Smooth muscle cell (in vitro differentiated cells): Measurements from ENCODE around the gene BCL2L13. TPM values are rescaled to one million over a fixed set of nuclear protein-coding genes. Genes with fewer than 3 reads are reported as not detected.
"Not testable (repeated sequence)": the region's sequence is repeated elsewhere in the genome, so short reads cannot be mapped to it uniquely, and the experiment has no call there.

Experiments used
- DNase-seq: peaks from one replicate; lab custom pipeline; 2025; ENCODE audit not compliant: unreplicated experiment; lab: John Stamatoyannopoulos, UW
- H2AFZ ChIP-seq: fragments of 200-600 bp; sonication (generic); 2 replicates; pipeline ENCODE4 v1.6.0; 2016; ENCODE audit warnings: antibody characterized with exemption, low read depth, mild to moderate bottlenecking
- H3F3A ChIP-seq: fragments of 200-600 bp; sonication (generic); 2 replicates; pipeline ENCODE4 v1.6.0; 2017; ENCODE audit warnings: antibody characterized with exemption, low read depth
- H3K27ac ChIP-seq: fragments of 200-600 bp; sonication (generic); 2 replicates; pipeline ENCODE4 v1.5.1; 2016; ENCODE audit warnings: low read depth, mild to moderate bottlenecking
- H3K27me3 ChIP-seq: fragments of 200-600 bp; sonication (generic); 2 replicates; pipeline ENCODE4 v1.6.1; 2016; ENCODE audit warnings: low read depth, mild to moderate bottlenecking
- H3K36me3 ChIP-seq: fragments of 200-600 bp; sonication (generic); 2 replicates; pipeline ENCODE4 v1.5.1; 2016; ENCODE audit warnings: low read depth
- H3K4me1 ChIP-seq: fragments of 200-600 bp; sonication (generic); 2 replicates; pipeline ENCODE4 v1.5.1; 2016; ENCODE audit warnings: low read depth
- H3K4me2 ChIP-seq: fragments of 200-600 bp; sonication (generic); 2 replicates; pipeline ENCODE4 v1.6.0; 2016; ENCODE audit warnings: mild to moderate bottlenecking
- H3K4me3 ChIP-seq: fragments of 200-600 bp; sonication (generic); 2 replicates; pipeline ENCODE4 v1.5.1; 2016; ENCODE audit warnings: mild to moderate bottlenecking
- H3K79me2 ChIP-seq: fragments of 200-600 bp; sonication (generic); 2 replicates; pipeline ENCODE4 v1.6.0; 2016; ENCODE audit warnings: low read depth, mild to moderate bottlenecking
- H3K9ac ChIP-seq: fragments of 200-600 bp; sonication (generic); 2 replicates; pipeline ENCODE4 v1.6.0; 2016; ENCODE audit warnings: low read depth
- H3K9me3 ChIP-seq: fragments of 200-600 bp; sonication (generic); replicated peaks from 2 replicates; pipeline ENCODE4 v1.5.1; 2016; ENCODE audit warnings: low read depth
- H4K20me1 ChIP-seq: fragments of 200-600 bp; sonication (generic); 2 replicates; pipeline ENCODE4 v1.6.0; 2016; ENCODE audit warnings: low read depth
- WGBS: methylation state at CpG from one replicate; pipeline ENCODE4 v1.1.7; 2016; ENCODE audit warnings: low lambda C conversion rate; 5-methylcytosine and 5-hydroxymethylcytosine counted together
- polyA plus RNA-seq: library from polyadenylated mRNA; unstranded; fragments of >200 nt; fragmentation: Nextera tagmentation; extraction: Ambion mirVana; gene quantifications from 2 replicates; pipeline ENCODE4 v1.2.1, GENCODE V29; 2016
- total RNA-seq: library from RNA; depleted of rRNA; stranded (reverse); fragments of >200 nt; gene quantifications from 2 replicates; pipeline ENCODE4 v1.2.3, GENCODE V29; 2014
- TF ChIP-seq, protein P1 (sequence below): fragments of 200-600 bp; sonication (generic); IDR thresholded peaks from 2 replicates; pipeline ENCODE4 v1.5.1; 2017; ENCODE audit warnings: borderline replicate concordance, mild to moderate bottlenecking, antibody characterized with exemption; ENCODE audit not compliant: insufficient read depth, poor library complexity, severe bottlenecking

BCL2L13 gene
- total and polyA plus RNA-seq, 2 experiments from 2014 or later, result 16.7 to 27.0 TPM

DNA sequence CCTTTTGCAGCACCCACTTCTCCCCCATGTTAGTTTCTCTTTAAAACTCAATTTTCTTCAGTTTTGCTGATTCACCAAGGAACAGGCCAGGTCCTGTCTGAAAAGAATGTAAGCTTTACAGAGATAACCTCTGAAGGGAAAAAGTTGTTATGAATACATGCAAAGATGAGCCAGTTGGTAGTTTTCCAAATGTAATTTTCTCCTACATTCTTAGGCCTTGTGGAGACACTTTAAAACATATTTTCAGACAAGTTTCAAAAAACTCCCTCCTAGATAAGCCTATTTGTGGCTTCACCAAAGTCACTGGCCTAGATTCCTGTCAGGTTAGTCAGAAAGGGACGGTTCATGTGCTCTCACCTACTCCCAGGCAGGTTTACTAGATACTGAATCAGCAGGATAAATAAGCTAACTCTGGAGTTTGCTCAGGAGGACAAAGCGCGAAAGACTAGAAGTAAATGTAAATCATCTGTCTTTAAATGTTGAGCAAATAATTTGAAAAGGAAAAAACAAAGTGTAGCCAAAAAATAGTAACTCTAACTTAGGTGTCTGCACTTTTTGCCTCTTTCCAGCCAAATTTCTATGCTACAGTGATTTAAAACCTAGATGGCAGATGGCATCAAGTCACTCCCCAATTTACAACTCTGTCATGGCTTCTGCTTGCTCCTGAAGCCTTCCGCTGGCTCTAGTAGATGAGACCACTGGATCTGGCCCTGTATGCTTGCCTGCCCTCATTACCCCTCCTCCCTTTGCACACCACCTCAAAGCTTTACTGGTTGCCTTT, 5.2 kb upstream of the BCL2L13 start:
- 38% methylated on average over 4 of the region's 4 CpGs for WGBS
- Histone ChIP-seq H3K4me3 (no peak overlapping the region), H3F3A (no peaks in the 10 kb centered on the region), H3K9me3 (no peaks in the 10 kb centered on the region), H3K27me3 (no peaks in the 10 kb centered on the region), H3K36me3 (no peaks in the 10 kb centered on the region), H3K27ac (peak overlapping the region; percentile 89), H3K4me2 (peak overlapping the region; percentile 34), H3K79me2 (peaks cover 1% of the 10 kb centered on the region), H2AFZ (no peak overlapping the region), H4K20me1 (no peaks in the 10 kb centered on the region), H3K9ac (peak overlapping the region; percentile 45), H3K4me1 (peaks cover 11% of the 10 kb centered on the region)
- TF ChIP-seq, protein P1, sequence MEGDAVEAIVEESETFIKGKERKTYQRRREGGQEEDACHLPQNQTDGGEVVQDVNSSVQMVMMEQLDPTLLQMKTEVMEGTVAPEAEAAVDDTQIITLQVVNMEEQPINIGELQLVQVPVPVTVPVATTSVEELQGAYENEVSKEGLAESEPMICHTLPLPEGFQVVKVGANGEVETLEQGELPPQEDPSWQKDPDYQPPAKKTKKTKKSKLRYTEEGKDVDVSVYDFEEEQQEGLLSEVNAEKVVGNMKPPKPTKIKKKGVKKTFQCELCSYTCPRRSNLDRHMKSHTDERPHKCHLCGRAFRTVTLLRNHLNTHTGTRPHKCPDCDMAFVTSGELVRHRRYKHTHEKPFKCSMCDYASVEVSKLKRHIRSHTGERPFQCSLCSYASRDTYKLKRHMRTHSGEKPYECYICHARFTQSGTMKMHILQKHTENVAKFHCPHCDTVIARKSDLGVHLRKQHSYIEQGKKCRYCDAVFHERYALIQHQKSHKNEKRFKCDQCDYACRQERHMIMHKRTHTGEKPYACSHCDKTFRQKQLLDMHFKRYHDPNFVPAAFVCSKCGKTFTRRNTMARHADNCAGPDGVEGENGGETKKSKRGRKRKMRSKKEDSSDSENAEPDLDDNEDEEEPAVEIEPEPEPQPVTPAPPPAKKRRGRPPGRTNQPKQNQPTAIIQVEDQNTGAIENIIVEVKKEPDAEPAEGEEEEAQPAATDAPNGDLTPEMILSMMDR, result no peak
- DNase-seq, result no peak

DNA sequence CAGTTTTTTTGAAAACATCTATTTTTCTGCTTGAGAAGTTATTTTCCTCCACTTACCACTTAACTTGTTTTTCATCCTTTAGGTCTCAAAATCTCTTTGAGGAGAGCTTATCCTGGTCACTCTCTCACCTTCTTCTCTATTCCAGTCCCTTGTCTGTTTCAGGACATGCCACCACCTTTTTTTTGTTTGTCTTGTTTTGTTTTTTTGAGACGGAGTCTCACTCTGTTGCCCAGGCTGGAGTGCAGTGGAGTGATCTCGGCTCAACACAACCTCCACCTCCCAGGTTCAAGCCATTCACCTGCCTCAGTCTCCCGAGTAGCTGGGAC, 4.6 kb upstream of the BCL2L13 start:
- peak overlapping the region; percentile 89 for H3K27ac ChIP-seq
- H3K9ac ChIP-seq, result peak overlapping the region; percentile 45
- H2AFZ ChIP-seq, result no peak overlapping the region
- H4K20me1 ChIP-seq, result no peaks in the 10 kb centered on the region
- no peaks in the 10 kb centered on the region for H3K79me2 ChIP-seq
- no peak for DNase-seq
- no peaks in the 10 kb centered on the region for H3F3A ChIP-seq
- no peaks in the 10 kb centered on the region for H3K9me3 ChIP-seq
- no peaks in the 10 kb centered on the region for H3K27me3 ChIP-seq
- WGBS, result 92% methylated on average over 3 of the region's 3 CpGs
- no peaks in the 10 kb centered on the region for H3K36me3 ChIP-seq
- TF ChIP-seq, protein P1, result no peak
- H3K4me3 ChIP-seq, result no peak overlapping the region
- peak overlapping the region; percentile 26 for H3K4me2 ChIP-seq
- peaks cover 11% of the 10 kb centered on the region for H3K4me1 ChIP-seq

DNA sequence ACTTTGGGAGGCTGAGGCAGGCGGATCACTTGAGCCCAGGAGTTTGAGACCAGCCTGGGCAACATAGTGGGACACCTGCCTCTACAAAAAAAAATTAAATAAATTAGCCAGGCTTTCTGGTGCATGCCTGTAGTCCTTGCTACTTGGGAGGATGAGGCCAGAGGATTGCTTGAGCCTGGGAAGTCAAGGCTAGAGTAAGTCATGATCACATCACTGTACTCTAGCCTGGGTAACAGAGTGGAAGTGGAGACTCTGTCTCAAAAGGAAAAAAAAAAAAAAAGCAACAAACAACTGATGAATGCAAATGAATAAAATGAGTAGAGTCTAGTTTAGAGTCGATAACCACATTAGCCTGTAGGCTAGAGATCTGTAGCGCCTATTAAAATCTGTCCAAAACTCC, 3.9 kb upstream of the BCL2L13 start:
- 94% methylated on average over 3 of the region's 3 CpGs for WGBS

GRCh38 chr22:17636850-17637249, 1.7 kb upstream of the BCL2L13 start:
- not testable (repeated sequence) for H3K36me3 ChIP-seq, H3K4me3 ChIP-seq, H3K9me3 ChIP-seq, DNase-seq, H3F3A ChIP-seq, H3K27ac ChIP-seq, H3K4me2 ChIP-seq, H4K20me1 ChIP-seq, H2AFZ ChIP-seq, H3K27me3 ChIP-seq, H3K9ac ChIP-seq
- H3K79me2 ChIP-seq, result peaks cover 25% of the 10 kb centered on the region
- peaks cover 12% of the 10 kb centered on the region for H3K4me1 ChIP-seq
- WGBS, result 98% methylated on average over 10 of the region's 10 CpGs

More for the DNA sequence above, 3.9 kb upstream of the BCL2L13 start:
- no peak overlapping the region for H2AFZ ChIP-seq
- H4K20me1 ChIP-seq, result no peaks in the 10 kb centered on the region
- H3K27ac ChIP-seq, result peak overlapping the region; percentile 89
- TF ChIP-seq, protein P1, result no peak
- peaks cover 4% of the 10 kb centered on the region for H3K79me2 ChIP-seq
- H3K9me3 ChIP-seq, result no peaks in the 10 kb centered on the region
- peaks cover 7% of the 10 kb centered on the region for H3K4me1 ChIP-seq
- no peaks in the 10 kb centered on the region for H3K36me3 ChIP-seq
- H3K27me3 ChIP-seq, result no peaks in the 10 kb centered on the region
- DNase-seq, result no peak
- H3F3A ChIP-seq, result no peaks in the 10 kb centered on the region
- no peak overlapping the region for H3K4me2 ChIP-seq
- no peak overlapping the region for H3K9ac ChIP-seq
- no peak overlapping the region for H3K4me3 ChIP-seq
